SK-N-MC (cell line): ENCODE results near the gene RCCD1.

Source experiments
- EZH2 ChIP-seq: fragments of 200-600 bp; sonication (generic); IDR thresholded peaks from one replicate; pipeline ENCODE4 v1.6.1; 2017; ENCODE audit warnings: antibody characterized with exemption
- FOXP2 ChIP-seq: optimal IDR thresholded peaks from 2 replicates; pipeline ENCODE3; 2011; ENCODE audit warnings: mild to moderate bottlenecking, moderate library complexity; ENCODE audit not compliant: insufficient read depth; ENCODE audit errors: extremely low read length, control extremely low read depth
- POLR2AphosphoS5 ChIP-seq: IDR thresholded peaks from 2 replicates; pipeline ENCODE4 v1.6.1; 2012; ENCODE audit warnings: mild to moderate bottlenecking, low read depth, low read length, borderline replicate concordance

DNA sequence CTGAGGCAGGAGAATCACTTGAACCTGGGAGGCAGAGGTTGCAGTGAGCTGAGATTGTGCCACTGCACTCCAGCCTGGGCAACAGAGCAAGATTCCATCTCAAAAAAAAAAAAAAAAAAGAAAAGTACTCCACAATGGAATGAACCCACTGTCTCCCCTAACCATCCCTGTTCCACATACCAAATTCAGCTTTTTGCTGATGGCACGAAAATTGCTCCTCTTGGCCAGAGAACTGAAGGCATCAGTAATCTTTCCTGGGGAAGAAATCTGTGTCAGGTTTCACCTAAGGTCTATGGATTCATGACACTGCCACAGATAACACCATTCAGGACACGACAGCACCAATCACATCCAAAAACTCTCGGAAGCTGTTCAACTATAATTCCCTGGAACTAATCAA, 46.5 kb downstream of the RCCD1 start:
- TF ChIP-seq POLR2AphosphoS5 (no peak), EZH2 (no peak), FOXP2 (no peak)
